Measurements from ENCODE around the gene AMPH.

AMPH gene

GRCh38 chr7:38502289-38502688 lies 128.9 kb downstream of the AMPH start:
- Histone ChIP-seq H3K9ac (no peak overlapping the region), H4K20me1 (ENCODE audit: insufficient read depth) (no peaks in the 10 kb centered on the region), H3K27me3 (ENCODE audit: insufficient read depth, low read depth) (no peaks in the 10 kb centered on the region), H3K4me2 (no peak overlapping the region), H3K4me3 (IDR thresholded peaks at IDR 0.05; ENCODE audit: insufficient read depth, low read depth, low read length) (no peak overlapping the region), H3K4me1 (ENCODE audit: low read depth, poor library complexity, severe bottlenecking) (no peaks in the 10 kb centered on the region), H3K36me3 (ENCODE audit: insufficient read depth) (no peaks in the 10 kb centered on the region), H3K27ac (no peak overlapping the region), H3K79me2 (ENCODE audit: insufficient read depth, low read depth) (no peaks in the 10 kb centered on the region), H2AFZ (ENCODE audit: low read depth) (no peak overlapping the region)
- TF ChIP-seq, protein P1, sequence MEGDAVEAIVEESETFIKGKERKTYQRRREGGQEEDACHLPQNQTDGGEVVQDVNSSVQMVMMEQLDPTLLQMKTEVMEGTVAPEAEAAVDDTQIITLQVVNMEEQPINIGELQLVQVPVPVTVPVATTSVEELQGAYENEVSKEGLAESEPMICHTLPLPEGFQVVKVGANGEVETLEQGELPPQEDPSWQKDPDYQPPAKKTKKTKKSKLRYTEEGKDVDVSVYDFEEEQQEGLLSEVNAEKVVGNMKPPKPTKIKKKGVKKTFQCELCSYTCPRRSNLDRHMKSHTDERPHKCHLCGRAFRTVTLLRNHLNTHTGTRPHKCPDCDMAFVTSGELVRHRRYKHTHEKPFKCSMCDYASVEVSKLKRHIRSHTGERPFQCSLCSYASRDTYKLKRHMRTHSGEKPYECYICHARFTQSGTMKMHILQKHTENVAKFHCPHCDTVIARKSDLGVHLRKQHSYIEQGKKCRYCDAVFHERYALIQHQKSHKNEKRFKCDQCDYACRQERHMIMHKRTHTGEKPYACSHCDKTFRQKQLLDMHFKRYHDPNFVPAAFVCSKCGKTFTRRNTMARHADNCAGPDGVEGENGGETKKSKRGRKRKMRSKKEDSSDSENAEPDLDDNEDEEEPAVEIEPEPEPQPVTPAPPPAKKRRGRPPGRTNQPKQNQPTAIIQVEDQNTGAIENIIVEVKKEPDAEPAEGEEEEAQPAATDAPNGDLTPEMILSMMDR (conservative IDR thresholded peaks at IDR 0.05; ENCODE audit: low read depth, low read length) = no peak

GRCh38 chr7:38492010-38492409 lies 139.2 kb downstream of the AMPH start:
- Histone ChIP-seq H3K4me3 (IDR thresholded peaks at IDR 0.05; ENCODE audit: insufficient read depth, low read depth, low read length) (no peak overlapping the region), H3K4me1 (ENCODE audit: low read depth, poor library complexity, severe bottlenecking) (no peaks in the 10 kb centered on the region)

GRCh38 chr7:38482521-38482920 lies 148.7 kb downstream of the AMPH start:
- Histone ChIP-seq H3K4me1 (ENCODE audit: low read depth, poor library complexity, severe bottlenecking) (no peaks in the 10 kb centered on the region), H3K27ac (no peak overlapping the region), H4K20me1 (ENCODE audit: insufficient read depth) (no peaks in the 10 kb centered on the region), H2AFZ (ENCODE audit: low read depth) (no peak overlapping the region), H3K4me2 (no peak overlapping the region), H3K36me3 (ENCODE audit: insufficient read depth) (no peaks in the 10 kb centered on the region), H3K79me2 (ENCODE audit: insufficient read depth, low read depth) (no peaks in the 10 kb centered on the region), H3K9ac (no peak overlapping the region), H3K27me3 (ENCODE audit: insufficient read depth, low read depth) (no peaks in the 10 kb centered on the region), H3K4me3 (IDR thresholded peaks at IDR 0.05; ENCODE audit: insufficient read depth, low read depth, low read length) (no peak overlapping the region)
- TF ChIP-seq, protein P1 (conservative IDR thresholded peaks at IDR 0.05; ENCODE audit: low read depth, low read length) = no peak

More at GRCh38 chr7:38492010-38492409, 139.2 kb downstream of the AMPH start:
- Histone ChIP-seq H3K79me2 (ENCODE audit: insufficient read depth, low read depth) (no peaks in the 10 kb centered on the region), H3K9ac (no peak overlapping the region), H3K4me2 (no peak overlapping the region), H4K20me1 (ENCODE audit: insufficient read depth) (no peaks in the 10 kb centered on the region), H3K27ac (no peak overlapping the region), H3K36me3 (ENCODE audit: insufficient read depth) (no peaks in the 10 kb centered on the region), H2AFZ (ENCODE audit: low read depth) (peak overlapping the region; percentile 5; the same call in 1 of the 2 replicates), H3K27me3 (ENCODE audit: insufficient read depth, low read depth) (no peaks in the 10 kb centered on the region)
- TF ChIP-seq, protein P1 (conservative IDR thresholded peaks at IDR 0.05; ENCODE audit: low read depth, low read length) = no peak

- no peaks in the 10 kb centered on the region for H3K27me3 ChIP-seq (ENCODE audit: insufficient read depth, low read depth)
These were observed 149.8 kb downstream of the AMPH start for GRCh38 chr7:38481401-38481800.

More at GRCh38 chr7:38481401-38481800, 149.8 kb downstream of the AMPH start:
- Histone ChIP-seq H3K4me1 (ENCODE audit: low read depth, poor library complexity, severe bottlenecking) (no peaks in the 10 kb centered on the region), H3K4me3 (IDR thresholded peaks at IDR 0.05; ENCODE audit: insufficient read depth, low read depth, low read length) (no peak overlapping the region), H3K4me2 (no peak overlapping the region), H3K79me2 (ENCODE audit: insufficient read depth, low read depth) (no peaks in the 10 kb centered on the region), H4K20me1 (ENCODE audit: insufficient read depth) (no peaks in the 10 kb centered on the region), H2AFZ (ENCODE audit: low read depth) (no peak overlapping the region), H3K27ac (no peak overlapping the region), H3K9ac (no peak overlapping the region), H3K36me3 (ENCODE audit: insufficient read depth) (no peaks in the 10 kb centered on the region)
- TF ChIP-seq, protein P1 (conservative IDR thresholded peaks at IDR 0.05; ENCODE audit: low read depth, low read length) = no peak
